Testis (tissue), 3 donors: ENCODE measurements around the gene TMEM181. TPM values are rescaled to one million over a fixed set of nuclear protein-coding genes. Genes with fewer than 3 reads are reported as not detected.

Experiments used
- DNase-seq: peaks from one replicate; pipeline ENCODE4 v3.0.0-alpha.2; 2019
- H3K27ac ChIP-seq, 2 donors: fragments of 200-600 bp; sonication (generic); one replicate each; pipeline ENCODE4 v1.5.1; 2019
- H3K27me3 ChIP-seq: fragments of 200-600 bp; sonication (generic); one replicate; pipeline ENCODE4 v1.5.1; 2019
- H3K36me3 ChIP-seq: fragments of 200-600 bp; sonication (generic); one replicate; pipeline ENCODE4 v1.5.1; 2017; ENCODE audit warnings: low read depth; ENCODE audit errors: missing control alignments
- H3K4me1 ChIP-seq: fragments of 200-600 bp; sonication (generic); one replicate; pipeline ENCODE4 v1.5.1; 2019
- H3K4me3 ChIP-seq, 2 donors: fragments of 200-600 bp; sonication (generic); one replicate each; pipeline ENCODE4 v1.5.1; 2017 to 2019
- H3K9me3 ChIP-seq: fragments of 200-600 bp; sonication (generic); one replicate; pipeline ENCODE4 v1.5.1; 2017
- CTCF ChIP-seq, 3 experiments: fragments of 450-650 bp in 2 of 3; fragments of 200-600 bp in 1 of 3; sonication (generic) in 1 of 3; IDR thresholded peaks; one replicate each; pipeline ENCODE4 v1.5.1; 2016 to 2019; ENCODE audit warnings: antibody characterized with exemption in 3 of 3, mild to moderate bottlenecking in 2 of 3, moderate library complexity in 1 of 3
- POLR2A ChIP-seq: fragments of 450-650 bp; IDR thresholded peaks from one replicate; pipeline ENCODE4 v1.6.1; 2017; ENCODE audit warnings: antibody characterized with exemption, mild to moderate bottlenecking, moderate library complexity
- WGBS, 2 donors: methylation state at CpG; one replicate each; pipeline ENCODE4 v1.1.5; 2018; 5-methylcytosine and 5-hydroxymethylcytosine counted together
- intact Hi-C: fragments of 100-400 bp; cut with DNase I; formaldehyde crosslinking; loops from one replicate; pipeline ENCODE4 v1.15.1; 2023; ENCODE audit warnings: low total_unique reads
- polyA plus RNA-seq: library from polyadenylated mRNA; stranded (reverse); fragments of 350-450 nt; fragmentation: Illumina TruSeq; extraction: RNeasy Lipid Tissue Mini Kit (QIAGEN cat#74804); gene quantifications from one replicate; pipeline ENCODE4 v1.2.3, GENCODE V29; 2014; ENCODE audit warnings: low read depth, low replicate concordance; ENCODE audit not compliant: insufficient read depth
- total RNA-seq, 2 donors: library from RNA; depleted of rRNA; stranded (reverse); fragments of >200 nt; gene quantifications; one replicate each; pipeline ENCODE4 v1.2.3, GENCODE V29; 2016

The TMEM181 gene
- total and polyA plus RNA-seq, 3 donors from 2014 or later: 41.4 to 81.0 (median 74.6) TPM

- H3K27ac ChIP-seq: no peak overlapping the region
- H3K4me3 ChIP-seq: no peak overlapping the region
- no peaks in the 10 kb centered on the region for H3K27me3 ChIP-seq
- TF ChIP-seq CTCF (IDR thresholded peaks at IDR 0.05): no peak
- TF ChIP-seq POLR2A: no peak
- WGBS, 2 donors: 96 to 98% methylated on average over 2 of the region's 2 CpGs
- H3K36me3 ChIP-seq: no peaks in the 10 kb centered on the region
- intact Hi-C loops: no loop called here
- no peaks in the 10 kb centered on the region for H3K9me3 ChIP-seq
- DNase-seq: no peak
- peaks cover 4% of the 10 kb centered on the region for H3K4me1 ChIP-seq
Measured at GRCh38 chr6:158531970-158532369, 27.9 kb upstream of the TMEM181 start.

DNA sequence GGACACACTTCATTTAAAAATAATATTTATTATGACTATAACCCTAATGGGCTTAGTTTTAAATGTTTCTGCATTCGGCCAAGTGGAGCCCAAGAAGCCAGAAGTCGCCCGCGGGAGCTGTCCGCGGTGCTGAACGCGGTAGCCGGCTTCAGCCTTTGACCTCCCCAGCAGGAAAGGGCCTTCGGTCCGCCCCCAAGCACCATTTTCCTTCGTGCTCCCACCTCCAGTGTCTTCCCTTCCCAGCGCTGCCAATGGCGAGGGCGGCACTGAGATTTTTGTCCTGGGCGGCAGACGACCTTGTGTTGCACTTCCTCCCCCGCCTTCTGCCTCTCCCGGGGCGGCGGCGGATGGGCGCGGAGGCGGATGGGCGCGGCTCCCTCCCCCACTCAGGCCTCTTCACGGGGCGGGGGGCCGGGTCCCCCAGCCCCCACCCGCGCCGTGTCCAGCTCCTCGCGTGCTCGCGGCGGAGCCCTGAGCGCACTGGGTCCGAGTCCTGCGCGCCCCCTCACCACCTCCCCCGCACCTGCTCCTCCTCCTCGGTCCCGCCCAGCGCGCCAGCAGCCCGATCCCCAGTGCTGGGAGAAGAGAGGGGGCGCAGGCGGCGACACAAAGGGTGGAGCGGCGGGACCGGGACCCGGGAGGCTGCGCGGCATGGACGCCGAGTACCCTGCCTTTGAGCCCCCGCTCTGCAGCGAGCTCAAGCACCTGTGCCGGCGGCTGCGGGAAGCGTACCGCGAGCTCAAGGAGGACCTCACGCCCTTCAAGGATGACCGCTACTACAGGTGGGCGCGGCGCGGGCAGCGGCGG is 23.6 kb upstream of the TMEM181 start:
- no peaks in the 10 kb centered on the region for H3K9me3 ChIP-seq
- DNase-seq: peak; percentile 90
- no peaks in the 10 kb centered on the region for H3K27me3 ChIP-seq
- H3K27ac ChIP-seq: peak overlapping the region; percentile 24 to 75
- 1% methylated on average over 14 to 69 of the region's 75 CpGs for WGBS, 2 donors
- peaks cover 7% of the 10 kb centered on the region for H3K4me1 ChIP-seq
- peak overlapping the region; percentile 69 to 79 for H3K4me3 ChIP-seq
- no peaks in the 10 kb centered on the region for H3K36me3 ChIP-seq
- no peak for TF ChIP-seq POLR2A
- TF ChIP-seq CTCF (IDR thresholded peaks at IDR 0.05): no peak
- intact Hi-C loops: no loop called here

DNA sequence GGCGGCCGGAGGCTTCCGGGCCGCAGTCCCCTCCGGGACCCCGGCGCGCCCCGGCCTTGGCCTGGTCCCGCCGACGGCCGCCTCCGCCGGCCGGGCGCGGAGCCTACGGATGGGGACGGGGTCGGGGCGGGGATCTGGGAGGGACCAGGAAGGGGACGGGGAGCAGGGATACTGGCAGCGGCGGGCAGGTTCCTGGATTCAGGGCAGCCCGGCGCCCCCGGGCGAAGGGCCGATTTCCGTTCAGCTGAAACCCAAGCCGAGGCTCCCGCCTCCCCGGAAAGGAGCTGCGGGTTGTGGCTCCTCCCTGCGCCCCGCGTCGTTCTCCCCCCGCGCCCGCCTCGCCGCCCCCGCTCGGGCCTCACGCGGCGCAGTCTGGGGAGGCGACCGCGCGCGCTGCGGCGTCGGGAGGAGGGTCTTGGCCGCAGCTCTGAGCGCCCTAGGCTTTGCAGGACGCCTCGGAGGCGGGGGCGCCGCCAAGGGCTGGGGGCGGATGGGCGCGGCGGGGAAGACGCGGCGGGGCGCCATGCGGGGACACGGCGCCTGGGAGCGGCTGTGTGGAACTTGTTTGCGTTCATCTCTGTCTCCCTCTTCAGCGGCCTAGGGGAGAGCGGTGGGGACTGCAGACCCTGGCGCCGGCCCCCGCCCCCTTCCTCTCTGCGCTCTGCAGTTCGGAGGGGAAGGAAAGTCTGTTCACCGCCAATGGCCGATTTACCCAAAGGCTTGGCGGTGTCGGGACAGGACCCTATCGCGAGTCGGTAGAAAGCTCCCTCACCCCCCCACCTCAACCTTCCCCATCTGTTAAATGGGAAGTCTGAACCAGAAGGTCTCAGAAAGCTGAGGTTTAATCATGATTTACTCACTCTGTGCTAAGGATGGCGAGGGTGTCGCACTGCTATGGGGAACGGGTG is 22.7 kb upstream of the TMEM181 start:
- H3K4me1 ChIP-seq: peaks cover 7% of the 10 kb centered on the region
- DNase-seq: peak; percentile 61
- intact Hi-C loops: no loop called here
- H3K27ac ChIP-seq: peak overlapping the region; percentile 66 to 75
- TF ChIP-seq CTCF (IDR thresholded peaks at IDR 0.05): no peak
- no peak for TF ChIP-seq POLR2A
- no peaks in the 10 kb centered on the region for H3K36me3 ChIP-seq
- WGBS, 2 donors: 2 to 43% methylated on average over 3 to 67 of the region's 94 CpGs
- no peaks in the 10 kb centered on the region for H3K9me3 ChIP-seq
- peak overlapping the region; percentile 69 to 79 for H3K4me3 ChIP-seq
- no peaks in the 10 kb centered on the region for H3K27me3 ChIP-seq

- Histone ChIP-seq H3K27ac (peak overlapping the region in 1 of 2 donors; percentile 41), H3K9me3 (no peaks in the 10 kb centered on the region), H3K27me3 (no peaks in the 10 kb centered on the region), H3K4me1 (peaks cover 7% of the 10 kb centered on the region), H3K4me3 (no peak overlapping the region), H3K36me3 (no peaks in the 10 kb centered on the region)
- no peak for TF ChIP-seq CTCF (IDR thresholded peaks at IDR 0.05)
- no peak for TF ChIP-seq POLR2A
- DNase-seq: no peak
- intact Hi-C loops: no loop called here
- 48 to 52% methylated on average over 2 of the region's 2 CpGs for WGBS, 2 donors
Measured at GRCh38 chr6:158538741-158539140, 21.1 kb upstream of the TMEM181 start.
